OCI-LY7 (cell line): Measurements from ENCODE around the gene SAMD8. TPM values are rescaled to one million over a fixed set of nuclear protein-coding genes. Genes with fewer than 3 reads are reported as not detected.
A peak's percentile ranks its signal among the peaks of the same experiment; 100 is the strongest.

Source experiments
- BruUV-seq: library from RNA; stranded (reverse); fragments of 400-500 nt; replicated peaks from 2 replicates; lab custom pipeline; 2021; lab: Mats Ljungman, UMichigan
- CTCF ChIA-PET: fragments of 300-600 bp; sonication (Branson Sonifier 250); formaldehyde crosslinking; loops from one replicate; lab custom pipeline; 2022; ENCODE audit warnings: antibody characterized with exemption; ENCODE audit not compliant: unreplicated experiment; lab: Charles Lee
- POLR2A ChIA-PET: fragments of 300-600 bp; sonication (Branson Sonifier 250); formaldehyde crosslinking; loops from one replicate; lab custom pipeline; 2022; ENCODE audit warnings: antibody characterized with exemption; lab: Charles Lee
- DNase-seq: peaks from one replicate; pipeline ENCODE4 v3.0.0-alpha.2; 2015; ENCODE audit warnings: low spot score
- H2AFZ ChIP-seq: fragments of 200-600 bp; sonication (generic), shearing (Covaris generic); 2 replicates; pipeline ENCODE4 v1.6.1; 2014; ENCODE audit warnings: mild to moderate bottlenecking, antibody characterized with exemption, low read length, moderate library complexity
- H3K27ac ChIP-seq: fragments of 200-600 bp; sonication (generic); 2 replicates; pipeline ENCODE4 v1.5.1; 2014; ENCODE audit warnings: mixed run types, low read depth, mild to moderate bottlenecking, moderate library complexity, low read length, inconsistent platforms; ENCODE audit not compliant: poor library complexity, severe bottlenecking
- H3K36me3 ChIP-seq: fragments of 200-600 bp; sonication (generic); 2 replicates; pipeline ENCODE4 v1.6.1; 2014; ENCODE audit warnings: mild to moderate bottlenecking, antibody characterized with exemption, low read length, moderate library complexity, mixed read lengths; ENCODE audit not compliant: insufficient read depth
- H3K4me1 ChIP-seq: fragments of 200-600 bp; sonication (generic); 2 replicates; pipeline ENCODE4 v1.5.1; 2014; ENCODE audit warnings: mild to moderate bottlenecking, low read length; ENCODE audit not compliant: insufficient read depth, poor library complexity, severe bottlenecking
- H3K4me2 ChIP-seq: fragments of 200-600 bp; sonication (generic); 2 replicates; pipeline ENCODE4 v1.6.1; 2014; ENCODE audit warnings: mild to moderate bottlenecking, low read length
- H3K4me3 ChIP-seq: fragments of 200-600 bp; sonication (generic); 2 replicates; pipeline ENCODE4 v1.5.1; 2014; ENCODE audit warnings: mild to moderate bottlenecking, low read depth, low read length; ENCODE audit not compliant: poor library complexity, severe bottlenecking
- H3K79me2 ChIP-seq: fragments of 200-600 bp; sonication (generic); 2 replicates; pipeline ENCODE4 v1.6.1; 2016; ENCODE audit warnings: low read depth, mild to moderate bottlenecking, low read length, moderate library complexity, mixed read lengths; ENCODE audit not compliant: insufficient read depth
- H3K9me2 ChIP-seq: fragments of 200-600 bp; sonication (generic); 2 replicates; pipeline ENCODE4 v1.6.1; 2016; ENCODE audit warnings: mild to moderate bottlenecking, low read length, mixed read lengths; ENCODE audit not compliant: insufficient read depth
- H3K9me3 ChIP-seq: fragments of 200-600 bp; sonication (generic); 2 replicates; pipeline ENCODE4 v1.6.1; 2014; ENCODE audit warnings: mild to moderate bottlenecking, mixed run types, low read length, mixed read lengths
- H4K20me1 ChIP-seq: fragments of 200-600 bp; sonication (generic); 2 replicates; pipeline ENCODE4 v1.6.1; 2014; ENCODE audit warnings: mild to moderate bottlenecking, antibody characterized with exemption, low read length, moderate library complexity, mixed read lengths; ENCODE audit not compliant: insufficient read depth
- EZH2phosphoT487 ChIP-seq: fragments of 200-600 bp; sonication (generic); IDR thresholded peaks from 2 replicates; pipeline ENCODE4 v1.6.1; 2018; ENCODE audit warnings: low read depth, borderline replicate concordance, mild to moderate bottlenecking, mixed run types, antibody characterized with exemption, low read length, moderate library complexity, mixed read lengths
- intact Hi-C: fragments of 100-400 bp; cut with micrococcal nuclease; formaldehyde crosslinking; loops from one replicate; pipeline ENCODE4 v1.10.0; 2022; ENCODE audit not compliant: unreplicated experiment
- total RNA-seq, 2 experiments: library from RNA; depleted of rRNA in 1 of 2; stranded (reverse); fragments of >200 nt in 1 of 2; shearing (Covaris generic) in 1 of 2; gene quantifications; 2 replicates each; pipeline ENCODE4 v1.2.3, GENCODE V29; 2014 to 2022
- TF ChIP-seq, protein P1 (sequence below): fragments of 200-600 bp; sonication (generic); conservative IDR thresholded peaks from 2 replicates; pipeline ENCODE4 v1.5.1; 2014; ENCODE audit warnings: mild to moderate bottlenecking, antibody characterized with exemption, low read length, moderate library complexity, mixed read lengths

The SAMD8 gene
- total RNA-seq, 2 experiments from 2014 or later: 8.8 to 16.7 TPM

DNA sequence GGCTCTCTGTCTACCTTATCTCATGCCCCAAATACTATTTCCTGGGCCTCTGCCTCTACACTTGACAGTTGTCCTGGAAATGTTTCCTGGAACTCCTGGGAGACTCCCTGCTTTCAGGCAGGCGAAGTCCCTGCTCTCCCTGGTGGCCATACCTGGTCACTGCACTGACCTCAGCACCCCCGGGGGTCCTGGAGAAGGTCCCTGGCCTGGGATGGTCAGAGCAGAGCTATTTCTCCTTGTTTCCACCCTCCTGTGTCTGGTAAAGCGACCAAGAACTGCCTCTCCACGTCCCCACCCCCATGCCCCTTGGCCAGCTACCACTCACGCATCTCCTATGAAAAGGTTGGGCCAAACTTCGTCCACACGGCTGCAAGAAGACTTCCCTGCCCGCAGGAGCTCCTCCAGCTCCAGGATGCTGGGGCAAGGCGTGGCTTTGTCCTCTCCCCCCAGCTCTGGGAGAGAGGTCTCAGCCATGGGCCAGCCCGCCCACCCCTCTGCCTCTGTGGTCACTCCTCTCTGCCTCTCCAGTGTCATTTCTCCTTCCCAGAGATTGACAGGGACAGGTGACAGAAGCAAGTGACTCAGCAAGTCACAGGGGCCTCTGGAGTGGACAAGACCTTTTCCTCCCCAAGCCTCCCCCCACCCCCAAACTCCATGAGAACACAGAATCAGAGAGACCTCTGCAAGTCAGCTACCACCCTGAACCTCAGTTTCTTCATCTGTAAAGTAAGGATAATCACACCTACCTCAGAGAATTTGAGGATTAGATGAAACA is 2.6 kb upstream of the SAMD8 start:
- H3K4me2 ChIP-seq: no peak overlapping the region
- CTCF ChIA-PET: interaction anchor here (1.0 kb wide), 1 partner anchor 16 kb away, joined by 6 read pairs; no protein-coding TSS in a partner anchor
- H3K9me2 ChIP-seq: no peaks in the 10 kb centered on the region
- H3K79me2 ChIP-seq: peaks cover 18% of the 10 kb centered on the region
- peak; percentile 21 for DNase-seq
- no peak overlapping the region for H3K4me3 ChIP-seq
- H3K4me1 ChIP-seq: peaks cover 20% of the 10 kb centered on the region
- POLR2A ChIA-PET: interaction anchor here (1.1 to 2.0 kb wide), 2 partner anchors 10 to 104 kb away, joined by 3 to 9 read pairs; no protein-coding TSS in a partner anchor
- BruUV-seq: no TSS peak
- no peaks in the 10 kb centered on the region for H3K9me3 ChIP-seq
- H4K20me1 ChIP-seq: no peaks in the 10 kb centered on the region; the same call in 1 of the 2 replicates
- TF ChIP-seq, protein P1, sequence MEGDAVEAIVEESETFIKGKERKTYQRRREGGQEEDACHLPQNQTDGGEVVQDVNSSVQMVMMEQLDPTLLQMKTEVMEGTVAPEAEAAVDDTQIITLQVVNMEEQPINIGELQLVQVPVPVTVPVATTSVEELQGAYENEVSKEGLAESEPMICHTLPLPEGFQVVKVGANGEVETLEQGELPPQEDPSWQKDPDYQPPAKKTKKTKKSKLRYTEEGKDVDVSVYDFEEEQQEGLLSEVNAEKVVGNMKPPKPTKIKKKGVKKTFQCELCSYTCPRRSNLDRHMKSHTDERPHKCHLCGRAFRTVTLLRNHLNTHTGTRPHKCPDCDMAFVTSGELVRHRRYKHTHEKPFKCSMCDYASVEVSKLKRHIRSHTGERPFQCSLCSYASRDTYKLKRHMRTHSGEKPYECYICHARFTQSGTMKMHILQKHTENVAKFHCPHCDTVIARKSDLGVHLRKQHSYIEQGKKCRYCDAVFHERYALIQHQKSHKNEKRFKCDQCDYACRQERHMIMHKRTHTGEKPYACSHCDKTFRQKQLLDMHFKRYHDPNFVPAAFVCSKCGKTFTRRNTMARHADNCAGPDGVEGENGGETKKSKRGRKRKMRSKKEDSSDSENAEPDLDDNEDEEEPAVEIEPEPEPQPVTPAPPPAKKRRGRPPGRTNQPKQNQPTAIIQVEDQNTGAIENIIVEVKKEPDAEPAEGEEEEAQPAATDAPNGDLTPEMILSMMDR: peak; percentile 69
- TF ChIP-seq EZH2phosphoT487: no peak
- peak overlapping the region; percentile 73; the same call in 1 of the 2 replicates for H2AFZ ChIP-seq
- intact Hi-C loops: no loop called here
- peaks cover 3% of the 10 kb centered on the region; the same call in 1 of the 2 replicates for H3K36me3 ChIP-seq
- H3K27ac ChIP-seq: no peak overlapping the region

DNA sequence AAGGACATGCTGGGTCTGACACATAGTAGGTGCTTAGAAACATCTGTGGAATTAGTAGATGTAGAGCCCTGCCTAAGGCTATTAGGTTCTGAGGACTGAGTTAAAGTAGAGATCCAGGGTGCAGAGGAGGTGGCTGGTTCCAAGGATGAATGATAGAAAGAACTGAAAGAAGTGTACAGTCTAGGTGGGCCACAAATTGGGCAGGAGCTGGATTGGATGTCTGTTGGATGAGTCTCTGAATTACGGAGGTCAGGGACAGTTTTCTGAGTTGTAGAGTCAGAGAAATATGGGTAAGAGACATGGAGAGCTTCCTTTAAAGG is 2.0 kb upstream of the SAMD8 start:
- no TSS peak for BruUV-seq
- no peaks in the 10 kb centered on the region for H3K9me3 ChIP-seq
- peaks cover 24% of the 10 kb centered on the region for H3K79me2 ChIP-seq
- POLR2A ChIA-PET: interaction anchor here (0.6 to 2.0 kb wide), 3 partner anchors 9 to 259 kb away, joined by 3 to 9 read pairs (median 4); no protein-coding TSS in a partner anchor
- H3K4me2 ChIP-seq: no peak overlapping the region
- no peak overlapping the region for H3K27ac ChIP-seq
- H3K4me3 ChIP-seq: no peak overlapping the region
- CTCF ChIA-PET: interaction anchor here (1.0 kb wide), 1 partner anchor 15 kb away, joined by 6 read pairs; no protein-coding TSS in a partner anchor
- peaks cover 20% of the 10 kb centered on the region for H3K4me1 ChIP-seq
- no peak for DNase-seq
- intact Hi-C loops: no loop called here
- peaks cover 3% of the 10 kb centered on the region; the same call in 1 of the 2 replicates for H3K36me3 ChIP-seq
- no peaks in the 10 kb centered on the region for H3K9me2 ChIP-seq
- H4K20me1 ChIP-seq: no peaks in the 10 kb centered on the region; the same call in 1 of the 2 replicates
- TF ChIP-seq, protein P1: no peak
- no peak for TF ChIP-seq EZH2phosphoT487
- peak overlapping the region; percentile 73; the same call in 1 of the 2 replicates for H2AFZ ChIP-seq
